K562 (cell line): Measurements from ENCODE around the gene MYLK2. TPM values are rescaled to one million over a fixed set of nuclear protein-coding genes. Genes with fewer than 3 reads are reported as not detected.

Experiments used
- ATAC-seq: fragments of 200-7000 bp; cut with Tn5 transposase; 3 replicates; pipeline ENCODE4 v1.9.1; 2020; ENCODE audit warnings: moderate library complexity
- BruUV-seq: library from RNA; stranded (reverse); fragments of 400-500 nt; replicated peaks from 2 replicates; lab custom pipeline; 2021; lab: Mats Ljungman, UMichigan
- CTCF ChIA-PET: fragments of 300-600 bp; formaldehyde crosslinking; extraction: SDS; loops from one replicate; lab custom pipeline; 2021; ENCODE audit warnings: low intra/inter-chr PET ratio; lab: Yijun Ruan, JAX
- POLR2A ChIA-PET: fragments of 300-600, 350-650 bp; sonication (Branson Sonifier 250); formaldehyde crosslinking; extraction: SDS; loops from one replicate; lab custom pipeline; 2021; ENCODE audit warnings: antibody characterized with exemption, inconsistent platforms; lab: Yijun Ruan, JAX
- DNase-seq, 4 experiments: peaks; one replicate each; pipeline versions ENCODE4 v3.0.0 to v3.0.0-alpha.2; 2011 to 2018; ENCODE audit warnings: low spot score in 3 of 4, mixed read lengths in 3 of 4; ENCODE audit errors: extremely low read depth in 1 of 4
- FAIRE-seq: peaks from 2 replicates; lab custom pipeline; 2011; peaks lifted over from hg19 to GRCh38; lab: Jason Lieb, UNC
- H2AFZ ChIP-seq: 2 replicates; pipeline ENCODE4 v1.6.0; 2011; ENCODE audit warnings: low read depth, low read length, control low read depth, inconsistent platforms
- H3K27ac ChIP-seq: fragments of 200-600 bp; 3 replicates; pipeline ENCODE4 v1.8.0; 2011; ENCODE audit warnings: low read depth, mild to moderate bottlenecking, control low read depth, inconsistent platforms, low read length, moderate library complexity, mixed read lengths; ENCODE audit errors: extremely low read depth
- H3K27me3 ChIP-seq, 2 experiments: fragments of 300-600 bp in 1 of 2; 2 replicates in 1 of 2; 3 replicates in 1 of 2; pipeline versions ENCODE4 v1.6.0 to v1.8.0; 2011; ENCODE audit warnings: inconsistent platforms in 2 of 2, low read length in 2 of 2, mild to moderate bottlenecking in 1 of 2, mixed read lengths in 1 of 2, moderate library complexity in 1 of 2; ENCODE audit not compliant: control insufficient read depth in 2 of 2, insufficient read depth in 2 of 2
- H3K36me3 ChIP-seq: fragments of 300-600 bp; 3 replicates; pipeline ENCODE4 v1.8.0; 2011; ENCODE audit warnings: mild to moderate bottlenecking, low read length, inconsistent platforms; ENCODE audit not compliant: control insufficient read depth, insufficient read depth
- H3K4me1 ChIP-seq, 2 experiments: fragments of 200-600 bp in 1 of 2; replicated peaks in 1 of 2; 2 replicates in 1 of 2; 3 replicates in 1 of 2; pipeline versions ENCODE4 v1.5.1 to v1.8.0; 2011; ENCODE audit warnings: inconsistent platforms in 2 of 2, low read length in 2 of 2, mild to moderate bottlenecking in 1 of 2, mixed read lengths in 1 of 2, moderate library complexity in 1 of 2; ENCODE audit not compliant: control insufficient read depth in 2 of 2, insufficient read depth in 2 of 2
- H3K4me2 ChIP-seq: 2 replicates; pipeline ENCODE4 v1.6.1; 2011; ENCODE audit warnings: low read length, control low read depth, inconsistent platforms, mixed read lengths; ENCODE audit not compliant: insufficient read depth
- H3K4me3 ChIP-seq: fragments of 200-600 bp; sonication (generic), shearing (Covaris generic); 2 replicates; pipeline ENCODE4 v1.5.1; 2016; ENCODE audit warnings: control low read depth, inconsistent platforms
- H3K79me2 ChIP-seq: fragments of 200-600 bp; 3 replicates; pipeline ENCODE4 v1.8.0; 2011; ENCODE audit warnings: low read length, inconsistent platforms; ENCODE audit not compliant: control insufficient read depth, insufficient read depth
- H3K9ac ChIP-seq, 2 experiments: 2 replicates each; pipeline versions ENCODE4 v1.6.0 to v1.6.1; 2011; ENCODE audit warnings: low read depth in 2 of 2, low read length in 2 of 2, control low read depth in 1 of 2, inconsistent platforms in 1 of 2, mild to moderate bottlenecking in 1 of 2, mixed read lengths in 1 of 2; ENCODE audit not compliant: insufficient read depth in 1 of 2
- H3K9me1 ChIP-seq: one replicate; pipeline ENCODE4 v1.6.0; 2011; ENCODE audit warnings: inconsistent platforms, mild to moderate bottlenecking, low read length, moderate library complexity; ENCODE audit not compliant: control insufficient read depth, insufficient read depth
- H3K9me3 ChIP-seq: replicated peaks from 2 replicates; pipeline ENCODE4 v1.5.1; 2011; ENCODE audit warnings: low read depth, low read length, inconsistent platforms; ENCODE audit not compliant: control insufficient read depth, insufficient read depth
- H4K20me1 ChIP-seq: replicated peaks from 2 replicates; pipeline ENCODE4 v1.6.1; 2011; ENCODE audit warnings: low read length, inconsistent platforms, mixed read lengths; ENCODE audit not compliant: control insufficient read depth, insufficient read depth
- ADNP ChIP-seq: fragments of 200-800 bp; sonication (Bioruptor generic); IDR thresholded peaks from 2 replicates; pipeline ENCODE4 v1.6.1; 2016; ENCODE audit warnings: missing genetic modification characterization, missing compliant biosample characterization
- ATF7 ChIP-seq: fragments of 450-650 bp; IDR thresholded peaks from 2 replicates; pipeline ENCODE4 v1.7.1; 2014; ENCODE audit warnings: mild to moderate bottlenecking, moderate library complexity
- BCOR ChIP-seq: fragments of 450-650 bp; IDR thresholded peaks from 2 replicates; pipeline ENCODE4 v1.6.1; 2016
- CBX1 ChIP-seq: sonication (generic); IDR thresholded peaks from 2 replicates; pipeline ENCODE4 v1.6.1; 2016; ENCODE audit warnings: antibody characterized with exemption, low read depth, mild to moderate bottlenecking
- CC2D1A ChIP-seq: fragments of 450-650 bp; IDR thresholded peaks from 2 replicates; pipeline ENCODE4 v1.6.1; 2017; ENCODE audit warnings: mild to moderate bottlenecking
- DLX4 ChIP-seq: fragments of 250-450 bp; sonication (Bioruptor Pico); IDR thresholded peaks from 2 replicates; pipeline ENCODE4 v1.6.1; 2021; ENCODE audit warnings: mild to moderate bottlenecking
- ELF2 ChIP-seq: fragments of 250-450 bp; sonication (Bioruptor Pico); IDR thresholded peaks from 2 replicates; pipeline ENCODE4 v1.5.0; 2021; ENCODE audit warnings: mild to moderate bottlenecking
- FOSL1 ChIP-seq: fragments of 200-800 bp; sonication (Bioruptor generic); conservative IDR thresholded peaks from 2 replicates; pipeline ENCODE4 v1.6.1; 2016; ENCODE audit warnings: missing genetic modification characterization, missing compliant biosample characterization
- HDAC2 ChIP-seq: fragments of 450-650 bp; IDR thresholded peaks from 2 replicates; pipeline ENCODE4 v1.6.1; 2016; ENCODE audit warnings: mild to moderate bottlenecking
- ILK ChIP-seq: fragments of 450-650 bp; IDR thresholded peaks from 2 replicates; pipeline ENCODE4 v1.6.1; 2016; ENCODE audit warnings: missing genetic modification characterization, low read depth, mild to moderate bottlenecking, missing compliant biosample characterization, moderate library complexity, borderline replicate concordance
- KDM1A ChIP-seq, 2 experiments: fragments of 450-650 bp; IDR thresholded peaks; 2 replicates each; pipeline ENCODE4 v1.6.1; 2016; ENCODE audit warnings: mild to moderate bottlenecking in 2 of 2
- PTBP1 ChIP-seq: fragments of 200-400 bp; formaldehyde crosslinking; IDR thresholded peaks from 2 replicates; pipeline ENCODE4 v1.6.1; 2017; ENCODE audit warnings: low read depth, low read length
- PTRF ChIP-seq: fragments of 450-650 bp; IDR thresholded peaks from 2 replicates; pipeline ENCODE4 v1.6.1; 2016; ENCODE audit warnings: mild to moderate bottlenecking, missing genetic modification characterization, missing compliant biosample characterization
- SMARCA5 ChIP-seq: fragments of 450-650 bp; IDR thresholded peaks from 2 replicates; pipeline ENCODE4 v1.6.1; 2016
- ZBTB12 ChIP-seq: fragments of 250-450 bp; sonication (Bioruptor Pico); IDR thresholded peaks from 2 replicates; pipeline ENCODE4 v1.4.0; 2020
- ZNF134 ChIP-seq: fragments of 250-450 bp; sonication (Bioruptor Pico); conservative IDR thresholded peaks from 2 replicates; pipeline ENCODE4 v1.4.0; 2020
- ZNF232 ChIP-seq: sonication (generic); formaldehyde crosslinking; IDR thresholded peaks from 2 replicates; pipeline ENCODE4 v1.8.0; 2022; ENCODE audit warnings: mild to moderate bottlenecking, missing genetic modification reagents
- ZNF280A ChIP-seq: fragments of 450-650 bp; IDR thresholded peaks from 2 replicates; pipeline ENCODE4 v1.6.1; 2018; ENCODE audit warnings: mild to moderate bottlenecking, low read depth; ENCODE audit not compliant: partially characterized antibody
- ZNF398 ChIP-seq: fragments of 250-450 bp; sonication (Bioruptor Pico); IDR thresholded peaks from 2 replicates; pipeline ENCODE4 v1.8.0; 2021; ENCODE audit warnings: moderate library complexity, mild to moderate bottlenecking, inconsistent platforms
- ZSCAN29 ChIP-seq: fragments of 450-650 bp; IDR thresholded peaks from 2 replicates; pipeline ENCODE4 v1.6.1; 2017
- WGBS: fragments of 100-300 bp; shearing (Covaris generic); methylation state at CpG from one replicate; pipeline ENCODE4 v1.1.6; 2016; ENCODE audit warnings: low coverage, mixed read lengths; ENCODE audit not compliant: insufficient coverage; ENCODE audit errors: missing lambda C conversion rate; 5-methylcytosine and 5-hydroxymethylcytosine counted together
- in situ Hi-C: fragments of 300-500 bp; cut with MboI; formaldehyde crosslinking; loops from 4 replicates; pipeline ENCODE4 v1.15.0; 2018; ENCODE audit warnings: inconsistent platforms, mixed read lengths
- intact Hi-C: fragments of 100-400 bp; cut with micrococcal nuclease; formaldehyde crosslinking; loops from 2 replicates; pipeline ENCODE4 v1.14.2; 2022
- polyA plus RNA-seq, 8 experiments: library from polyadenylated mRNA; depleted of rRNA in 4 of 8; stranded (reverse) in 5 of 8; unstranded in 3 of 8; fragments of >200 nt; fragmentation: Nextera tagmentation in 2 of 8; fragmentation: Illumina TruSeq in 1 of 8; extraction: Ambion mirVana in 2 of 8; extraction: Trizol in 1 of 8; gene quantifications; 2 replicates each; pipeline versions ENCODE4 v1.2.1 to v1.2.3, GENCODE V29; 2011 to 2014; ENCODE audit warnings: inconsistent platforms in 1 of 8, missing spikeins in 1 of 8
- total RNA-seq, 7 experiments: library from RNA; depleted of rRNA in 6 of 7; stranded (reverse); fragments of >200 nt in 6 of 7; fragmentation: Illumina TruSeq in 2 of 7; extraction: Trizol in 2 of 7; gene quantifications; 2 replicates each; pipeline versions ENCODE4 v1.2.1 to v1.2.3, GENCODE V29; 2011 to 2021; ENCODE audit warnings: low replicate concordance in 1 of 7

Gene MYLK2
- total and polyA plus RNA-seq, 9 of the 15 experiments (the other 6 are each of a cell fraction or from before 2014, with no cell fraction given): 0.07 to 0.53 (median 0.18) TPM; not detected in 2

- Histone ChIP-seq H4K20me1 (0 out of 2 replicates have a peak, but pooled peaks cover 9% of the 10 kb centered on the region), H2AFZ (no peak overlapping the region), H3K27ac (no peak overlapping the region), H3K79me2 (no peaks in the 10 kb centered on the region), H3K27me3 (peaks cover 0 to 7% of the 10 kb centered on the region in 2 experiments; a peak in 2 of 5 replicates), H3K9ac (no peak overlapping the region), H3K4me3 (no peak overlapping the region), H3K4me2 (no peak overlapping the region; the same call in 1 of the 2 replicates), H3K36me3 (no peaks in the 10 kb centered on the region), H3K9me3 (no peaks in the 10 kb centered on the region), H3K9me1 (no peaks in the 10 kb centered on the region), H3K4me1 (peaks cover 9 to 29% of the 10 kb centered on the region in 2 experiments)
- no peak for ATAC-seq
- no peak for DNase-seq
- intact Hi-C loops (loop anchor here (5.0 kb wide), 1 partner anchor 104 kb away; no protein-coding TSS in a partner anchor), in situ Hi-C loops (loop anchor here (25.0 kb wide), 1 partner anchor 831 kb away; the partner anchor contains the start of gene C20orf203)
- ChIA-PET CTCF (no interaction called here), POLR2A (interaction anchor here (0.5 kb wide), 1 partner anchor 10 kb away, joined by 3 read pairs; no protein-coding TSS in a partner anchor)
- 34% methylated on average over 5 of the region's 6 CpGs for WGBS
- FAIRE-seq: no peak
- no TSS peak for BruUV-seq
- TF ChIP-seq ZSCAN29 (no peak), CC2D1A (0 out of 2 replicates have a peak, but pooled peaks have one; percentile 13), ZNF232 (CRISPR knock-in tag) (no peak), ZNF134 (CRISPR knock-in tag) (no peak), ZBTB12 (CRISPR knock-in tag) (no peak), CBX1 (peak; percentile 44; the same call in 1 of the 2 replicates), ILK (tag) (no peak), SMARCA5 (peak; percentile 86), PTRF (no peak), BCOR (peak; percentile 96), PTBP1 (0 out of 2 replicates have a peak, but pooled peaks have one; percentile 38), FOSL1 (no peak), ADNP (peak; percentile 90), KDM1A (IDR thresholded peaks at IDR 0.05) (peak; percentile 84 to 93), DLX4 (CRISPR knock-in tag) (no peak), ZNF280A (no peak), ZNF398 (CRISPR knock-in tag) (no peak), ELF2 (CRISPR knock-in tag) (no peak), HDAC2 (peak; percentile 87; the same call in 1 of the 2 replicates), ATF7 (no peak)
Observed at GRCh38 chr20:31831211-31831610, 12.1 kb downstream of the MYLK2 start.
